Stimulated activated CD8-positive, alpha-beta memory T cell treated with anti-CD3 and anti-CD28 coated beads, Interleukin-12 subunit alpha, Interleukin-12 subunit beta, amount 100 ng/mL, for 1 hour (primary cell): ENCODE results near the gene PTPRN2.
"Not testable (repeated sequence)": the region's sequence is repeated elsewhere in the genome, so short reads cannot be mapped to it uniquely, and the experiment has no call there.

ENCODE experiments used
- DNase-seq: peaks from one replicate; pipeline ENCODE4 v3.0.0-alpha.2; 2020; ENCODE audit warnings: low read depth

The PTPRN2 gene

GRCh38 chr7:158532093-158532627 is 55.5 kb downstream of the PTPRN2 start:
- DNase-seq, result no peak

GRCh38 chr7:158531661-158532060 is 56.0 kb downstream of the PTPRN2 start:
- DNase-seq, result no peak

- no peak for DNase-seq
Observed at GRCh38 chr7:158530800-158531609, 56.6 kb downstream of the PTPRN2 start.

- no peak for DNase-seq
Observed at GRCh38 chr7:158529181-158530096, 58.2 kb downstream of the PTPRN2 start.

GRCh38 chr7:158527915-158528502 is 59.6 kb downstream of the PTPRN2 start:
- DNase-seq, result no peak

- DNase-seq, result no peak
Observed at GRCh38 chr7:158527495-158527894, 60.1 kb downstream of the PTPRN2 start.

- no peak for DNase-seq
Observed at GRCh38 chr7:158527038-158527437, 60.6 kb downstream of the PTPRN2 start.

GRCh38 chr7:158526531-158526930 is 61.1 kb downstream of the PTPRN2 start:
- DNase-seq, result no peak

GRCh38 chr7:158525648-158526484 is 61.8 kb downstream of the PTPRN2 start:
- no peak for DNase-seq

- DNase-seq, result no peak
Observed at GRCh38 chr7:158524749-158525635, 62.6 kb downstream of the PTPRN2 start.

GRCh38 chr7:158524286-158524685 is 63.3 kb downstream of the PTPRN2 start:
- not testable (repeated sequence) for DNase-seq

- DNase-seq, result not testable (repeated sequence)
Observed at GRCh38 chr7:158523877-158524276, 63.7 kb downstream of the PTPRN2 start.

- not testable (repeated sequence) for DNase-seq
Observed at GRCh38 chr7:158523165-158523856, 64.3 kb downstream of the PTPRN2 start.

- DNase-seq, result not testable (repeated sequence)
Observed at GRCh38 chr7:158521795-158522194, 65.8 kb downstream of the PTPRN2 start.

- DNase-seq, result no peak
Observed at GRCh38 chr7:158520825-158521224, 66.8 kb downstream of the PTPRN2 start.

GRCh38 chr7:158519633-158520174 is 67.9 kb downstream of the PTPRN2 start:
- DNase-seq, result no peak

- DNase-seq, result no peak
Observed at GRCh38 chr7:158518980-158519632, 68.5 kb downstream of the PTPRN2 start.

- no peak for DNase-seq
Observed at GRCh38 chr7:158517571-158517970, 70.1 kb downstream of the PTPRN2 start.

GRCh38 chr7:158517072-158517471 is 70.6 kb downstream of the PTPRN2 start:
- DNase-seq, result no peak
